CD4-positive, alpha-beta T cell (primary cell): ENCODE measurements around the gene RMI1. TPM values are rescaled to one million over a fixed set of nuclear protein-coding genes. Genes with fewer than 3 reads are reported as not detected.

Source experiments
- ATAC-seq: fragments of 200-7000 bp; cut with Tn5 transposase; one replicate; pipeline ENCODE4 v1.10.0; 2022; ENCODE audit warnings: mild to moderate bottlenecking; ENCODE audit not compliant: poor library complexity
- CTCF ChIA-PET: fragments of 350-600 bp; sonication (Branson Sonifier 250); formaldehyde crosslinking; loops from one replicate; lab custom pipeline; 2021; ENCODE audit warnings: antibody characterized with exemption, inconsistent platforms; lab: Charles Lee
- POLR2A ChIA-PET: fragments of 350-600 bp; sonication (Branson Sonifier 250); formaldehyde crosslinking; loops from one replicate; lab custom pipeline; 2021; ENCODE audit warnings: antibody characterized with exemption, inconsistent platforms; lab: Charles Lee
- DNase-seq, 14 experiments: peaks; one replicate each; pipeline ENCODE4 v3.0.0-alpha.2; 2013 to 2020; ENCODE audit warnings: mixed read lengths in 2 of 14
- H3K27ac ChIP-seq, 2 donors: one replicate each; pipeline versions ENCODE4 v1.5.1 to v1.7.0; 2013; ENCODE audit warnings: low read length in 2 of 2, low read depth in 1 of 2, mild to moderate bottlenecking in 1 of 2
- H3K27me3 ChIP-seq, 2 experiments: 1 replicate in 1 of 2; 2 replicates in 1 of 2; pipeline versions ENCODE4 v1.6.1 to v1.7.0; 2013; ENCODE audit warnings: low read length in 2 of 2, control low read depth in 1 of 2, mild to moderate bottlenecking in 1 of 2, moderate library complexity in 1 of 2; ENCODE audit not compliant: insufficient read depth in 2 of 2, control insufficient read depth in 1 of 2
- H3K36me3 ChIP-seq: one replicate; pipeline ENCODE4 v1.6.1; 2013; ENCODE audit warnings: low read length, control low read depth; ENCODE audit not compliant: insufficient read depth
- H3K4me1 ChIP-seq: one replicate; pipeline ENCODE4 v1.6.1; 2013; ENCODE audit warnings: low read length, control low read depth; ENCODE audit not compliant: insufficient read depth
- H3K4me3 ChIP-seq: one replicate; pipeline ENCODE4 v1.5.1; 2013; ENCODE audit warnings: mild to moderate bottlenecking, low read length, moderate library complexity
- H3K9me3 ChIP-seq, 2 experiments: 1 replicate in 1 of 2; 2 replicates in 1 of 2; pipeline versions ENCODE4 v1.6.1 to v1.7.0; 2013; ENCODE audit warnings: low read length in 2 of 2, mild to moderate bottlenecking in 2 of 2, control low read depth in 1 of 2, moderate library complexity in 1 of 2; ENCODE audit not compliant: control insufficient read depth in 1 of 2, insufficient read depth in 1 of 2
- H3K27ac Mint-ChIP-seq: one replicate; pipeline ENCODE4 v1.8.0; 2020; ENCODE audit warnings: mixed read lengths
- H3K27me3 Mint-ChIP-seq: one replicate; pipeline ENCODE4 v1.8.0; 2021; ENCODE audit warnings: mixed read lengths
- H3K36me3 Mint-ChIP-seq: one replicate; pipeline ENCODE4 v1.8.0; 2021; ENCODE audit warnings: low read depth, mixed read lengths
- H3K4me1 Mint-ChIP-seq: one replicate; pipeline ENCODE4 v1.8.0; 2021; ENCODE audit warnings: low read depth, mixed read lengths
- H3K4me3 Mint-ChIP-seq: one replicate; pipeline ENCODE4 v1.8.0; 2020; ENCODE audit warnings: mild to moderate bottlenecking, mixed read lengths
- H3K9me3 Mint-ChIP-seq: one replicate; pipeline ENCODE4 v1.8.0; 2020; ENCODE audit warnings: mixed read lengths
- intact Hi-C, 2 experiments: fragments of 100-400 bp; cut with DNase I in 1 of 2; cut with micrococcal nuclease in 1 of 2; formaldehyde crosslinking; loops; one replicate each; pipeline versions ENCODE4 v1.15.1 to v1.9.0; 2023 to 2025; cut with DNase I, micrococcal nuclease
- total RNA-seq, 174 experiments: library from RNA in 2 of 174; stranded (reverse) in 2 of 174; gene quantifications; one replicate each; pipeline ENCODE4 v1.2.3 and lab custom pipeline; 2021 to 2026
- TF ChIP-seq, protein P1 (sequence below): fragments of 200-600 bp; IDR thresholded peaks from one replicate; pipeline ENCODE4 v1.8.0; 2022; ENCODE audit warnings: antibody characterized with exemption, mild to moderate bottlenecking

RMI1 gene
- total RNA-seq, 2 experiments from 2014 or later, result 0.66 to 1.2 TPM

DNA sequence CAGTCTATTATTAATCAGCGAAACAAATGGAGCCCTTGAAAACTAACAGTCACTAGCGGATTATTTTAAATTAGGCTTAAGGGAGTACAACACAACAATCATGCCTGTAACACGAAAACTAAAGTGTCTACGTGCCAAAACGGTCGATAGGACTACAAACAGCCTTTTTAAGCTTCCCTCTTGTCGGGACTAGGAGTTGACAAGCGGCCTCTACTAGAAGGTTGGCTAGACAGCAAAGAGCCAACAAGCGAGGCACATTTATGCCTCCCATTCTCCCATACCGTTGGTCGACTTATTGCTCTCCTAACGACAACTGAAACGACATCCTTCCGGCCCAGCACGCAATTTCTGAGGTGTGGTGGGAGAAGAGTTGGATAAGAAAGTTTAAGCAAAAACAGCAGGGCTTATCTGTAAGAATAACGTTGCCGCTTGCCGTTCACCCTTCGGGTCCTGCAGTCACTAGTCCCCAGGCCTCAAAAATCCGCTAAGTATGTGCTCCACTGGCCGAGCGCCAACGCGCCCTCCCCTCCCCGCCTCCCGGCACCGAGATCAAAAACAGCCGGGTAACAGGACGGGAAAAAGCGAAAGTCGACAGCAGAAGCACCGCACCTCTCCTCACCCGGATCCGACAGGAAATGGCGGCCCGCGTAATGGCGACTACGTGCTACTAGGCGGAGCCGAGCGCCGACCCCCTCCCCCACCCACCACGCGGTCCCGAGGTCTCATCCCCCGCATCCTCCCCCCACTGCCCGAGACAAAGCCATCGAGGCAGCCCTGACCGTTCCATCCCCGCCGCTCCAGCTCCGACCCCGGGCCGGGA, 1.4 kb upstream of the RMI1 start:
- Histone ChIP-seq H3K36me3 (peaks cover 39% of the 10 kb centered on the region), H3K4me1 (peaks cover 14% of the 10 kb centered on the region), H3K27ac (peak overlapping the region; percentile 98 to 100), H3K27me3 (no peaks in the 10 kb centered on the region), H3K9me3 (no peaks in the 10 kb centered on the region), H3K4me3 (peak overlapping the region; percentile 100)
- peaks cover 64% of the 10 kb centered on the region for H3K4me1 Mint-ChIP-seq
- peak; percentile 43 for ATAC-seq
- no peaks in the 10 kb centered on the region for H3K9me3 Mint-ChIP-seq
- CTCF ChIA-PET, result interaction anchor here (0.6 kb wide), 1 partner anchor 302 kb away, joined by 4 read pairs; no protein-coding TSS in a partner anchor
- no peaks in the 10 kb centered on the region for H3K27me3 Mint-ChIP-seq
- POLR2A ChIA-PET, result interaction anchor here (0.8 to 5.6 kb wide), 25 partner anchors 8 to 1963 kb away, joined by 3 to 77 read pairs (median 5); partner anchors contain the start of genes AGTPBP1, IDNK, KIF27 and UBQLN1
- peak overlapping the region; percentile 100 for H3K4me3 Mint-ChIP-seq
- peak; percentile 77 to 95 (median 84) for DNase-seq
- TF ChIP-seq, protein P1, sequence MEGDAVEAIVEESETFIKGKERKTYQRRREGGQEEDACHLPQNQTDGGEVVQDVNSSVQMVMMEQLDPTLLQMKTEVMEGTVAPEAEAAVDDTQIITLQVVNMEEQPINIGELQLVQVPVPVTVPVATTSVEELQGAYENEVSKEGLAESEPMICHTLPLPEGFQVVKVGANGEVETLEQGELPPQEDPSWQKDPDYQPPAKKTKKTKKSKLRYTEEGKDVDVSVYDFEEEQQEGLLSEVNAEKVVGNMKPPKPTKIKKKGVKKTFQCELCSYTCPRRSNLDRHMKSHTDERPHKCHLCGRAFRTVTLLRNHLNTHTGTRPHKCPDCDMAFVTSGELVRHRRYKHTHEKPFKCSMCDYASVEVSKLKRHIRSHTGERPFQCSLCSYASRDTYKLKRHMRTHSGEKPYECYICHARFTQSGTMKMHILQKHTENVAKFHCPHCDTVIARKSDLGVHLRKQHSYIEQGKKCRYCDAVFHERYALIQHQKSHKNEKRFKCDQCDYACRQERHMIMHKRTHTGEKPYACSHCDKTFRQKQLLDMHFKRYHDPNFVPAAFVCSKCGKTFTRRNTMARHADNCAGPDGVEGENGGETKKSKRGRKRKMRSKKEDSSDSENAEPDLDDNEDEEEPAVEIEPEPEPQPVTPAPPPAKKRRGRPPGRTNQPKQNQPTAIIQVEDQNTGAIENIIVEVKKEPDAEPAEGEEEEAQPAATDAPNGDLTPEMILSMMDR, result no peak
- peak overlapping the region; percentile 100 for H3K27ac Mint-ChIP-seq
- H3K36me3 Mint-ChIP-seq, result peaks cover 70% of the 10 kb centered on the region
- intact Hi-C loops, result loop anchor here (1.0 to 10.0 kb wide), 5 partner anchors 8 to 1966 kb away; partner anchors contain the start of genes NAA35 (in 1 of the 2) and UBQLN1 (in 1 of the 2)

DNA sequence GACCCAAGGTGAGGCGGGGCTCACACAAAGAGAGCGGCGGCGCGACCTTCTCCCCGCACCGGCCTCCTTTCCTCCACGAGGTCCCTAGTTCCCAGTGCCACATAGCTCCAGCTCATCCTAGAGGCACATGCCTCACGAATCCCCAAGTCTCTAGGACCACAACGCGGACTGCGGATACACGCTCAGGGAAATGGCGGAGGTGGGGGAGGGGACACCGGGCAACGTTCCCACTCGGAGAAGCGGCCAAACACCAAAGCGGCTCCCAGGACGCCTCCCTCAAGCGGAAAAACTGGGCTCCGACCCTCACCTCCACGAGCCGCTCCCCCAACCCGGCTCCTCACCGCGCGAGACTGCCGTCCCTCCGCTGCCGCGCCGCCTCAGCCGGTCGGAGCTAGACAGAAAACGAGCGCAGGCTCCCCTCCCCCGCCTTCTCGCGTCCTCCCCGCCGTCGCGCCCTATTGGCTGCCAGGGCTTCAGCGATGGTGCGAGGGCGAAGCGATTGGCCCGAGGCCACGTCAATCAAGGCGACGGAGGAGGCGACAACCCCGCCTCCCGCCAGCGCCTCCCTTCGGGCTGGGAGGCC, 702 bp upstream of the RMI1 start, which contains the start of gene HNRNPK:
Gene HNRNPK (minus strand): TSS at position 404 of the 583 bp plus-strand sequence. CDS start 1,963 bp downstream, outside the sequence.
- peak within 1 kb of the TSS; percentile 100 for H3K4me3 Mint-ChIP-seq
- Histone ChIP-seq H3K27ac (peak within 1 kb of the TSS; percentile 98 to 100), H3K27me3 (no peaks in the 10 kb centered on the region), H3K36me3 (peaks cover 32% of the 10 kb centered on the region), H3K4me3 (peak within 1 kb of the TSS; percentile 100), H3K9me3 (no peaks in the 10 kb centered on the region), H3K4me1 (peaks cover 14% of the 10 kb centered on the region)
- peak within 1 kb of the TSS; percentile 100 for H3K27ac Mint-ChIP-seq
- TF ChIP-seq, protein P1, result no peak
- POLR2A ChIA-PET, result interaction anchor here (0.8 to 5.6 kb wide), 24 partner anchors 9 to 1962 kb away, joined by 3 to 77 read pairs (median 6); partner anchors contain the start of genes AGTPBP1, IDNK, KIF27 and UBQLN1
- H3K36me3 Mint-ChIP-seq, result peaks cover 63% of the 10 kb centered on the region
- H3K9me3 Mint-ChIP-seq, result no peaks in the 10 kb centered on the region
- ATAC-seq (peak; percentile 82), DNase-seq (peak; percentile 99 to 100 (median 100))
- H3K4me1 Mint-ChIP-seq, result peaks cover 57% of the 10 kb centered on the region
- intact Hi-C loops, result loop anchor here (1.0 to 10.0 kb wide), 11 partner anchors 9 to 1965 kb away; partner anchors contain the start of genes KIF27 (in 2 of the 2), NAA35 (in 2 of the 2), UBQLN1 (in 2 of the 2) and AGTPBP1 (in 1 of the 2)
- H3K27me3 Mint-ChIP-seq, result no peaks in the 10 kb centered on the region
- CTCF ChIA-PET, result interaction anchor here (1.0 kb wide), 1 partner anchor 59 kb away, joined by 5 read pairs; the partner anchor contains the start of gene KIF27
